ENCODE results near the gene SELENOO. TPM values are rescaled to one million over a fixed set of nuclear protein-coding genes. Genes with fewer than 3 reads are reported as not detected.

SELENOO gene
- total and polyA plus RNA-seq, 3 donors from 2014 or later, result 20.8 to 66.8 (median 57.9) TPM

DNA sequence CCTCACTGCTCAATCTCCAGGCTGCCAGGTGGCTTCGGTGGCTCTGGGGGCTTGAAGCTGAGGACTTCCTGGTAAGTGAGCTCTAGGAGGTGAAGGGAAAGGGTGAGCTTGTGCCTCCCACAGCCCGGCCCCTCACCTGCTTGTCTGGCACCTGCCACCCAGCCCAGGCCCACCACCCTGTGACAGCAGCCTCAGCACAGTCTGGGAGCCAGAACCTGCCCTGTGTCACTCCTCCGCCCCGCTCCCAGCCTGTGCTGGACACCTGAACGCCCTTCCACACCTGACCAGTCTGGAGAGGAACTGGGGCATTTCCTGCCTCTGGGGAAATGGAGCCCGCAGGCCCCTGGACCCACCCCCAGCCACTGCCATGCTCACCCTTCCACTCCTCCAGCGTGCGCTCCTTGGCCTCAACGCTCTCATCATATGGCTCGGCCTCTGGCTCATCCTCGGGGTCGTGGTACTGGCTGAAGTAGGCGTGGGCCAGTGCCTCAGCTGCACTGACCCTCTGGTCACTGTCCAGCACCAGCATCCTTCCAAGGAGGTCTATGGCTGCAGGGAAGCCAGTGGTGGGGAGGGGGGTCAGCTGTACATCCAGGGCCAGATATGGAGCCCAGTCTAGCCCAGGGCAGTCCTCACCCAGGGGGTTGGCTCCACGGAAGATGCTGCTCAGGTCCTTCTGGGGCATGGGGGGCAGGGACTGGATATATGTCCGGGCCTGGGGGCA lies 64.3 kb downstream of the SELENOO start:
- H3K27me3 ChIP-seq, result no peaks in the 10 kb centered on the region
- no peaks in the 10 kb centered on the region for H3K9me3 ChIP-seq
- intact Hi-C loops (cut with DNase I; ENCODE audit: low total_unique reads), result no loop called here
- TF ChIP-seq, protein P1, sequence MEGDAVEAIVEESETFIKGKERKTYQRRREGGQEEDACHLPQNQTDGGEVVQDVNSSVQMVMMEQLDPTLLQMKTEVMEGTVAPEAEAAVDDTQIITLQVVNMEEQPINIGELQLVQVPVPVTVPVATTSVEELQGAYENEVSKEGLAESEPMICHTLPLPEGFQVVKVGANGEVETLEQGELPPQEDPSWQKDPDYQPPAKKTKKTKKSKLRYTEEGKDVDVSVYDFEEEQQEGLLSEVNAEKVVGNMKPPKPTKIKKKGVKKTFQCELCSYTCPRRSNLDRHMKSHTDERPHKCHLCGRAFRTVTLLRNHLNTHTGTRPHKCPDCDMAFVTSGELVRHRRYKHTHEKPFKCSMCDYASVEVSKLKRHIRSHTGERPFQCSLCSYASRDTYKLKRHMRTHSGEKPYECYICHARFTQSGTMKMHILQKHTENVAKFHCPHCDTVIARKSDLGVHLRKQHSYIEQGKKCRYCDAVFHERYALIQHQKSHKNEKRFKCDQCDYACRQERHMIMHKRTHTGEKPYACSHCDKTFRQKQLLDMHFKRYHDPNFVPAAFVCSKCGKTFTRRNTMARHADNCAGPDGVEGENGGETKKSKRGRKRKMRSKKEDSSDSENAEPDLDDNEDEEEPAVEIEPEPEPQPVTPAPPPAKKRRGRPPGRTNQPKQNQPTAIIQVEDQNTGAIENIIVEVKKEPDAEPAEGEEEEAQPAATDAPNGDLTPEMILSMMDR (IDR thresholded peaks at IDR 0.05), result no peak
- TF ChIP-seq POLR2A (IDR thresholded peaks at IDR 0.05), result no peak
- H3K36me3 ChIP-seq (ENCODE audit: low read depth, missing control alignments), result no peaks in the 10 kb centered on the region
- H3K4me3 ChIP-seq, result no peak overlapping the region
- WGBS, 2 donors, result 91 to 96% methylated on average over 3 to 15 of the region's 15 CpGs
- no peak for DNase-seq
- H3K4me1 ChIP-seq, result peaks cover 37% of the 10 kb centered on the region
- no peak overlapping the region for H3K27ac ChIP-seq

DNA sequence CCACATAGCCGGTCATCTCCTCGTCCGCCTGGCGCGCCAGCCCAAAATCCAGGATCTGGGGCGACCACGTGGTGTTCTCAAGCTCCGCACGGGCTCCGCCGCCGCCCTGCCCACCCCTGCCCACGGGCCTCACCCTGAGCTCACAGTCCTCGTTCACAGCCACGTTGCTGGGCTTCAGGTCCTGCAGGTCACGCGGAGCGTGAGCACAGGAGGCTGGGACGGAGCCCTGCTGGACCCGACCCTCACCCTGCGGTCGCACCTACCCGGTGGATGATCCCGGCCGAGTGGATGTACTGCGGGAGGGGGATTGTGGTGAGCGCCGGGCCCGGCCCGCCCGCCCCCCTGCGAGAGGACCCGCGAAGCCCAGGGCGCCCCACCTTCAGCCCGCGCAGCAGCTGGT lies 66.2 kb downstream of the SELENOO start:
- 63 to 73% methylated on average over 13 to 33 of the region's 37 CpGs for WGBS, 2 donors
- intact Hi-C loops (cut with DNase I; ENCODE audit: low total_unique reads), result no loop called here
- Histone ChIP-seq H3K9me3 (no peaks in the 10 kb centered on the region), H3K4me1 (peaks cover 46% of the 10 kb centered on the region), H3K27me3 (no peaks in the 10 kb centered on the region), H3K4me3 (peak overlapping the region; percentile 21 to 47), H3K27ac (no peak overlapping the region), H3K36me3 (ENCODE audit: low read depth, missing control alignments) (no peaks in the 10 kb centered on the region)
- DNase-seq, result no peak
- TF ChIP-seq POLR2A (IDR thresholded peaks at IDR 0.05), result no peak
- TF ChIP-seq, protein P1 (IDR thresholded peaks at IDR 0.05), result no peak

Other genes with a start within 250 kb of the SELENOO start
- gene PIM3, start 240.2 kb upstream of the SELENOO start, total RNA-seq, result 10 to 100 TPM; 68.2 to 89.9 TPM
- gene PIM3, start 240.2 kb upstream of the SELENOO start, polyA plus RNA-seq (ENCODE audit: insufficient read depth, low read depth, low replicate concordance), result 50.8 TPM
- under 1 TPM; 0.25 to 0.55 TPM for gene IL17REL, start 188.2 kb upstream of the SELENOO start, total RNA-seq
- gene IL17REL, start 188.2 kb upstream of the SELENOO start, polyA plus RNA-seq (ENCODE audit: insufficient read depth, low read depth, low replicate concordance), result 0.30 TPM
- 10 to 100 TPM in 1 of 2 donors, 1 to 10 TPM in 1; 5.1 to 11.9 TPM for gene TTLL8, start 142.7 kb upstream of the SELENOO start, total RNA-seq
- gene TTLL8, start 142.7 kb upstream of the SELENOO start, polyA plus RNA-seq (ENCODE audit: insufficient read depth, low read depth, low replicate concordance), result 11.3 TPM
- gene MLC1, start 115.6 kb upstream of the SELENOO start, total RNA-seq, result 1 to 10 TPM; 1.3 to 1.5 TPM
- gene MLC1, start 115.6 kb upstream of the SELENOO start, polyA plus RNA-seq (ENCODE audit: insufficient read depth, low read depth, low replicate concordance), result 1.3 TPM
- gene MOV10L1, start 111.0 kb upstream of the SELENOO start, total RNA-seq, result 10 to 100 TPM; 48.4 to 62.4 TPM
- 73.3 TPM for gene MOV10L1, start 111.0 kb upstream of the SELENOO start, polyA plus RNA-seq (ENCODE audit: insufficient read depth, low read depth, low replicate concordance)
- gene PANX2, start 30.3 kb upstream of the SELENOO start, total RNA-seq, result 1 to 10 TPM; 5.3 to 6.3 TPM
- gene PANX2, start 30.3 kb upstream of the SELENOO start, polyA plus RNA-seq (ENCODE audit: insufficient read depth, low read depth, low replicate concordance), result 2.0 TPM
- 10 to 100 TPM; 38.7 to 45.3 TPM for gene TRABD, start 15.1 kb upstream of the SELENOO start, total RNA-seq
- 23.7 TPM for gene TRABD, start 15.1 kb upstream of the SELENOO start, polyA plus RNA-seq (ENCODE audit: insufficient read depth, low read depth, low replicate concordance)
- gene TUBGCP6, start 44.0 kb downstream of the SELENOO start, total RNA-seq, result 100 to 1,000 TPM; 136 to 143 TPM
- 40.2 TPM for gene TUBGCP6, start 44.0 kb downstream of the SELENOO start, polyA plus RNA-seq (ENCODE audit: insufficient read depth, low read depth, low replicate concordance)
- gene HDAC10, start 50.3 kb downstream of the SELENOO start, total RNA-seq, result 10 to 100 TPM; 32.1 to 33.1 TPM
- gene HDAC10, start 50.3 kb downstream of the SELENOO start, polyA plus RNA-seq (ENCODE audit: insufficient read depth, low read depth, low replicate concordance), result 13.5 TPM
- gene MAPK12, start 60.7 kb downstream of the SELENOO start, total RNA-seq, result 10 to 100 TPM; 22.3 to 25.1 TPM
- 9.1 TPM for gene MAPK12, start 60.7 kb downstream of the SELENOO start, polyA plus RNA-seq (ENCODE audit: insufficient read depth, low read depth, low replicate concordance)
- gene MAPK11, start 69.4 kb downstream of the SELENOO start, total RNA-seq, result 10 to 100 TPM in 1 of 2 donors, 1 to 10 TPM in 1; 8.3 to 10.7 TPM
- 6.4 TPM for gene MAPK11, start 69.4 kb downstream of the SELENOO start, polyA plus RNA-seq (ENCODE audit: insufficient read depth, low read depth, low replicate concordance)
- 100 to 1,000 TPM; 219 to 243 TPM for gene PLXNB2, start 106.6 kb downstream of the SELENOO start, total RNA-seq
- gene PLXNB2, start 106.6 kb downstream of the SELENOO start, polyA plus RNA-seq (ENCODE audit: insufficient read depth, low read depth, low replicate concordance), result 98.0 TPM
- gene DENND6B, start 126.0 kb downstream of the SELENOO start, total RNA-seq, result 10 to 100 TPM; 17.1 to 18.0 TPM
- 22.0 TPM for gene DENND6B, start 126.0 kb downstream of the SELENOO start, polyA plus RNA-seq (ENCODE audit: insufficient read depth, low read depth, low replicate concordance)
- 100 to 1,000 TPM; 138 to 142 TPM for gene PPP6R2, start 142.3 kb downstream of the SELENOO start, total RNA-seq
- gene PPP6R2, start 142.3 kb downstream of the SELENOO start, polyA plus RNA-seq (ENCODE audit: insufficient read depth, low read depth, low replicate concordance), result 123 TPM